ENCODE measurements around the gene DIAPH3. TPM values are rescaled to one million over a fixed set of nuclear protein-coding genes. Genes with fewer than 3 reads are reported as not detected.

DIAPH3 gene
- total RNA-seq, 2 experiments from 2014 or later: 24.9 to 34.7 TPM

GRCh38 chr13:59671881-59672280 lies 491.8 kb downstream of the DIAPH3 start:
- H3K9me3 Mint-ChIP-seq (ENCODE audit: low read depth): no peaks in the 10 kb centered on the region
- DNase-seq: no peak
- CTCF ChIA-PET: interaction anchor here (1.2 kb wide), 1 partner anchor 12 kb away, joined by 3 read pairs; no protein-coding TSS in a partner anchor

GRCh38 chr13:59666504-59666903 lies 497.2 kb downstream of the DIAPH3 start:
- no peak for ATAC-seq
- Mint-ChIP-seq H3K9me3 (ENCODE audit: low read depth) (no peaks in the 10 kb centered on the region), H3K4me1 (no peaks in the 10 kb centered on the region), H3K27me3 (no peaks in the 10 kb centered on the region), H3K36me3 (no peaks in the 10 kb centered on the region), H3K4me3 (no peak overlapping the region), H3K27ac (no peak overlapping the region)
- CTCF ChIA-PET: no interaction called here
- DNase-seq: no peak

More at GRCh38 chr13:59671881-59672280, 491.8 kb downstream of the DIAPH3 start:
- peaks cover 2% of the 10 kb centered on the region for H3K4me1 Mint-ChIP-seq
- H3K27me3 Mint-ChIP-seq: no peaks in the 10 kb centered on the region
- ATAC-seq: no peak
- H3K27ac Mint-ChIP-seq: no peak overlapping the region
- H3K36me3 Mint-ChIP-seq: no peaks in the 10 kb centered on the region
- H3K4me3 Mint-ChIP-seq: no peak overlapping the region

- no peak for ATAC-seq
- Mint-ChIP-seq H3K36me3 (no peaks in the 10 kb centered on the region), H3K27ac (no peak overlapping the region), H3K4me1 (no peaks in the 10 kb centered on the region), H3K27me3 (no peaks in the 10 kb centered on the region), H3K9me3 (ENCODE audit: low read depth) (no peaks in the 10 kb centered on the region), H3K4me3 (no peak overlapping the region)
- no peak for DNase-seq
- CTCF ChIA-PET: no interaction called here
Measured at GRCh38 chr13:59665732-59666131, 498.0 kb downstream of the DIAPH3 start.

GRCh38 chr13:59665184-59665583 lies 498.5 kb downstream of the DIAPH3 start:
- Mint-ChIP-seq H3K36me3 (no peaks in the 10 kb centered on the region), H3K27me3 (no peaks in the 10 kb centered on the region)
- CTCF ChIA-PET: no interaction called here

GRCh38 chr13:59664586-59664985 lies 499.1 kb downstream of the DIAPH3 start:
- H3K4me1 Mint-ChIP-seq: no peaks in the 10 kb centered on the region
- no peak overlapping the region for H3K27ac Mint-ChIP-seq
- CTCF ChIA-PET: no interaction called here
- H3K36me3 Mint-ChIP-seq: no peaks in the 10 kb centered on the region
- H3K27me3 Mint-ChIP-seq: no peaks in the 10 kb centered on the region
- no peaks in the 10 kb centered on the region for H3K9me3 Mint-ChIP-seq (ENCODE audit: low read depth)
- no peak for DNase-seq
- no peak overlapping the region for H3K4me3 Mint-ChIP-seq
- ATAC-seq: no peak

More at GRCh38 chr13:59665184-59665583, 498.5 kb downstream of the DIAPH3 start:
- ATAC-seq (no peak), DNase-seq (no peak)
- Mint-ChIP-seq H3K9me3 (ENCODE audit: low read depth) (no peaks in the 10 kb centered on the region), H3K27ac (no peak overlapping the region), H3K4me1 (no peaks in the 10 kb centered on the region), H3K4me3 (no peak overlapping the region)

DNA sequence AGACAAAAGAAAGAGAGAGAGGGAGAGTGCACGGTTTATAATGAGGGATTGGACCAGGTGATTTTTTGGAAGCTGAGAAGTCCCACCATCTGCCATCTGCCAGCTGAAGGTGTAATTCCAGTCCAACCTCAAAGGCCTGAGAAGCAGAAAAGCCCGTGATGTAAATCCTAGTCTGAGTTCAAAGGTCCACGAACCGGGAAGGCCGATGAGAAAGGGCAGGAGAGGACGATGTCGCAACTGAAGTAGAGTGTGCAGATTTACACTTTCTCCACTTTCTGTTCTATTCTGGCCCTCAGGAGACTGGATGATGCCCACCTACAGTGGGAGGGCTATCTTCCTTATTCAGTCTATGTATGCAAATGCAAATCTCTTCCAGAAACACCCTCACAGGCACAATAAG lies 500.0 kb downstream of the DIAPH3 start:
- Mint-ChIP-seq H3K36me3 (no peaks in the 10 kb centered on the region), H3K9me3 (ENCODE audit: low read depth) (no peaks in the 10 kb centered on the region), H3K4me3 (no peak overlapping the region), H3K27me3 (no peaks in the 10 kb centered on the region), H3K27ac (no peak overlapping the region), H3K4me1 (no peaks in the 10 kb centered on the region)
- CTCF ChIA-PET: no interaction called here
- DNase-seq (no peak), ATAC-seq (no peak)

- no peak for ATAC-seq
- Mint-ChIP-seq H3K27me3 (no peaks in the 10 kb centered on the region), H3K4me1 (no peaks in the 10 kb centered on the region), H3K4me3 (no peak overlapping the region), H3K27ac (no peak overlapping the region), H3K36me3 (no peaks in the 10 kb centered on the region), H3K9me3 (ENCODE audit: low read depth) (no peaks in the 10 kb centered on the region)
- DNase-seq: no peak
- CTCF ChIA-PET: no interaction called here
Measured at GRCh38 chr13:59660582-59660981, 503.1 kb downstream of the DIAPH3 start.

DNA sequence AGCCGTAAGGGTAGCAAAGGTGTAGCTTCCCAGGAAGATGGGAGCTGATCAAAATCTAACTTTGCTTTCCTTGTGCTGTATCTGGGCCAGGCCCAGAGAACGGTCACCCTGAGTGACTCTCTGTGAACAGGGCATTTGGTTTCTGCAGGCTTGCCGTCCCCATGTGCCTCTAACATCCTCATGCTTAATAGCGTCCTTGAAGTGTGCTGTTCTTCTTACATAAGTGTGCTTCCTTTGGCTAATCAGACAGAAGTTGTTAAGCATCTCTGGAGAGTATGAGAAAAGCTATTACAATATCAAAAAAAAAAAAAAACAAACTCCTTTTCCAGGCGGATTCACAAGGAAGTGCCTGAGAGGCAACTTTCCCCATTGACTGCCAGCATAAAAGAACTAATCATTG lies 503.7 kb downstream of the DIAPH3 start:
- CTCF ChIA-PET: no interaction called here
- no peaks in the 10 kb centered on the region for H3K36me3 Mint-ChIP-seq
- no peak for ATAC-seq
- H3K4me1 Mint-ChIP-seq: no peaks in the 10 kb centered on the region
- H3K27me3 Mint-ChIP-seq: peaks cover 3% of the 10 kb centered on the region
- H3K4me3 Mint-ChIP-seq: no peak overlapping the region
- no peak overlapping the region for H3K27ac Mint-ChIP-seq
- H3K9me3 Mint-ChIP-seq (ENCODE audit: low read depth): no peaks in the 10 kb centered on the region
- no peak for DNase-seq

- Mint-ChIP-seq H3K9me3 (ENCODE audit: low read depth) (no peaks in the 10 kb centered on the region), H3K36me3 (no peaks in the 10 kb centered on the region), H3K4me3 (no peak overlapping the region), H3K4me1 (no peaks in the 10 kb centered on the region), H3K27ac (no peak overlapping the region), H3K27me3 (peaks cover 8% of the 10 kb centered on the region)
- ATAC-seq (no peak), DNase-seq (no peak)
- CTCF ChIA-PET: no interaction called here
Measured at GRCh38 chr13:59658738-59659330, 504.9 kb downstream of the DIAPH3 start.

DNA sequence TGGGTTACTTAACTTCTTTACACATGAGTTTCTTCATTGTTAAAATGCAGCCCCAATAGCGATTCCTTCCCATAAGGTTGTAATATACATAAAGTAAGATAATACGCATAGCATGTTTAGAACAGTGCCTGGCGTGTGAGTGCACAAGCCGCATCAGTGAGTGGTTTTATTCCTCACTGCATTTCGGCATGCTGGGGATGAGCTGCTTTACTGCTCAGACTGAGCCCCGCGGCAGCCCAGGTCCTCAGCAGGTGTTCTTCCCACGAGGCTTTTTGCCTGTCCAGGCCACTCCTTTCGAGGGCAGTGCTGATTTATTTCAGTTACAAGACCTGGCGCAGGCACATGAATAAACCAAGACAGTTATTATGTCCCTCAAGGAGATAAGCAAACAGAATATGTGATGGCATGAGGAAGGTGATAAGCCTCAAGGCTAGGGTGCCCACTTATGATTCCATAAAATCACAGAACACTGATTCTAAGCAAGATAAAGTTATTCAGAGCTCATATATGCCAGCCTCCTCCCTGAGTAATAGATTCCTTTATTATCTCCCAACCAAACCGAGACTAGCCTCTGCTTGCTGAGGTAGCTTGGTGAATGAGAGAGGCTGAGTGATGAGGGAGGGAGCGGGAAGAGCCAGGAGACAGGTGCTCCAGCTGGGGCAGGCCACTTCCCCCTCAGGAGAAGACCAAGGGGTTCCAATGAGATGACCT lies 505.5 kb downstream of the DIAPH3 start:
- no peaks in the 10 kb centered on the region for H3K4me1 Mint-ChIP-seq
- H3K36me3 Mint-ChIP-seq: no peaks in the 10 kb centered on the region
- no peak overlapping the region for H3K27ac Mint-ChIP-seq
- H3K27me3 Mint-ChIP-seq: peaks cover 9% of the 10 kb centered on the region
- CTCF ChIA-PET: no interaction called here
- no peaks in the 10 kb centered on the region for H3K9me3 Mint-ChIP-seq (ENCODE audit: low read depth)
- no peak overlapping the region for H3K4me3 Mint-ChIP-seq
- no peak for ATAC-seq
- no peak for DNase-seq

DNA sequence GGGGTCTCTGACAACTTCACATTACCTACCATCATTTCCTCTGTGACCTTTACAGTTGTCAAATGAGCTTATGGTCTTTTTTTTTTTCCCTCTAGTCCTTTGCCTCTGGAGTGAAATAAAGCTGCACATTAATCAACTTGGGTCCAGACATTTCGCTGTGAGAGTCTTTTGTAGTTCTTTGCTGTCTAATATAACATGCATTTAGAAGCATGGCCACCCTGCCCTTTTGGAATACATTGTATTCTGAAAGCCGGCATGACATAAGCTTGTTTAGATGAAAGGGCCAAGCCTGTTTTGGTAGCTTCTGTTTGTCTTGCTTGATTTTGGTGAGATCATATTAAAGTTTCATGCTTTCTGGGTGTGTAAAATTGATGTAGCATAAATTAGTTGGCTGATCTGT lies 509.8 kb downstream of the DIAPH3 start:
- H3K9me3 Mint-ChIP-seq (ENCODE audit: low read depth): no peaks in the 10 kb centered on the region
- ATAC-seq (no peak), DNase-seq (no peak)
- H3K4me1 Mint-ChIP-seq: no peaks in the 10 kb centered on the region
- CTCF ChIA-PET: no interaction called here
- no peak overlapping the region for H3K4me3 Mint-ChIP-seq
- no peak overlapping the region for H3K27ac Mint-ChIP-seq
- H3K27me3 Mint-ChIP-seq: peaks cover 22% of the 10 kb centered on the region
- no peaks in the 10 kb centered on the region for H3K36me3 Mint-ChIP-seq

DNA sequence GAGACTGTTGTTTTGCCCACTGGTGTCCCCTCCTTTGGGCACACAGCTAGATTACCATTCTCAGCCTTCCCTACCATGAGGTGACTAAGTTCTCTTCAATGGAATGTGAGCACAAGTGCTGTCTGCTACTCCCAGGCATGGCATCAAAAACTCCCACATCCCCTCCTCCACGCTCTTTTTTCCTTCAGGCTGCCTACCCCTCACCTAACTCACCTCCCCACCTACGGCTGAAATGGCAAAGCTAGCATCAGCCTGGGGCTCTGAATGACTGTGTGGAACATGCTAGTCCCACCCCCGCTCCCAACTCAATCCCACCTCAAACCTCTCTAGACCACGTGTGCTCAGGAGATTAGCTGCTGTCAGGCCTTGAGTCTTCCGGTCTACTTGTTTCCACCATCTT lies 512.2 kb downstream of the DIAPH3 start:
- H3K9me3 Mint-ChIP-seq (ENCODE audit: low read depth): no peaks in the 10 kb centered on the region
- CTCF ChIA-PET: no interaction called here
- no peaks in the 10 kb centered on the region for H3K4me1 Mint-ChIP-seq
- H3K36me3 Mint-ChIP-seq: no peaks in the 10 kb centered on the region
- H3K4me3 Mint-ChIP-seq: no peak overlapping the region
- no peak for ATAC-seq
- H3K27me3 Mint-ChIP-seq: peaks cover 22% of the 10 kb centered on the region
- no peak overlapping the region for H3K27ac Mint-ChIP-seq
- no peak for DNase-seq

GRCh38 chr13:59643906-59644626 lies 519.7 kb downstream of the DIAPH3 start:
- Mint-ChIP-seq H3K36me3 (no peaks in the 10 kb centered on the region), H3K27ac (no peak overlapping the region), H3K27me3 (peaks cover 8% of the 10 kb centered on the region), H3K4me3 (no peak overlapping the region), H3K4me1 (no peaks in the 10 kb centered on the region), H3K9me3 (ENCODE audit: low read depth) (no peaks in the 10 kb centered on the region)
- DNase-seq: no peak
- CTCF ChIA-PET: no interaction called here
- ATAC-seq: no peak

GRCh38 chr13:59643364-59643841 lies 520.3 kb downstream of the DIAPH3 start:
- no peaks in the 10 kb centered on the region for H3K36me3 Mint-ChIP-seq
- ATAC-seq: no peak
- DNase-seq: no peak
- H3K9me3 Mint-ChIP-seq (ENCODE audit: low read depth): no peaks in the 10 kb centered on the region
- no peak overlapping the region for H3K27ac Mint-ChIP-seq
- no peak overlapping the region for H3K4me3 Mint-ChIP-seq
- peaks cover 8% of the 10 kb centered on the region for H3K27me3 Mint-ChIP-seq
- CTCF ChIA-PET: no interaction called here
- H3K4me1 Mint-ChIP-seq: no peaks in the 10 kb centered on the region
